Fibroblast of mammary gland (primary cell): ENCODE data around the gene MAFG.

Experiments used
- DNase-seq: peaks from one replicate; pipeline ENCODE4 v3.0.0-alpha.2; 2010; ENCODE audit warnings: low read depth
- H3K4me3 ChIP-seq: 2 replicates; pipeline ENCODE4 v1.5.1; 2011; ENCODE audit warnings: low read depth, mild to moderate bottlenecking, low read length, moderate library complexity; ENCODE audit not compliant: control insufficient read depth
- CTCF ChIP-seq: conservative IDR thresholded peaks from 2 replicates; pipeline ENCODE4 v1.5.1; 2011; ENCODE audit warnings: low read depth, low read length, inconsistent platforms; ENCODE audit not compliant: control insufficient read depth, insufficient read depth

MAFG gene

GRCh38 chr17:81967533-81968395 is 40.2 kb upstream of the MAFG start:
- no peak for TF ChIP-seq CTCF
- DNase-seq, result peak; percentile 81
- no peak overlapping the region for H3K4me3 ChIP-seq

DNA sequence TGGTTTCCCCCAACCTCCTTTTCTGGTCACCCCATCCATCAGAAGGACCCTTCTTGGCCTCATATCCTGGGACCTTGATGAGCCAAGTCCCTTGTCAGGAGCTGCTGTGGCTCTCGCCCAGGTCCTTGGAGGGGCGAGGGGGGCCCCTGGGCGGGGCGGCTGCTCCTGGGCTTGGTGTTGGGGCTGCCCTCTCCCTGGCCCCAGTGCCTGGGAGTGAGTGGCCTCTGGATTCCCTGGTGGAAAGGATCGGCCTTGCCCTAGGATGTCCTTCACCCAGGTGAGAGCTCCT is 39.7 kb upstream of the MAFG start:
- TF ChIP-seq CTCF, result no peak
- DNase-seq, result no peak
- H3K4me3 ChIP-seq, result no peak overlapping the region

DNA sequence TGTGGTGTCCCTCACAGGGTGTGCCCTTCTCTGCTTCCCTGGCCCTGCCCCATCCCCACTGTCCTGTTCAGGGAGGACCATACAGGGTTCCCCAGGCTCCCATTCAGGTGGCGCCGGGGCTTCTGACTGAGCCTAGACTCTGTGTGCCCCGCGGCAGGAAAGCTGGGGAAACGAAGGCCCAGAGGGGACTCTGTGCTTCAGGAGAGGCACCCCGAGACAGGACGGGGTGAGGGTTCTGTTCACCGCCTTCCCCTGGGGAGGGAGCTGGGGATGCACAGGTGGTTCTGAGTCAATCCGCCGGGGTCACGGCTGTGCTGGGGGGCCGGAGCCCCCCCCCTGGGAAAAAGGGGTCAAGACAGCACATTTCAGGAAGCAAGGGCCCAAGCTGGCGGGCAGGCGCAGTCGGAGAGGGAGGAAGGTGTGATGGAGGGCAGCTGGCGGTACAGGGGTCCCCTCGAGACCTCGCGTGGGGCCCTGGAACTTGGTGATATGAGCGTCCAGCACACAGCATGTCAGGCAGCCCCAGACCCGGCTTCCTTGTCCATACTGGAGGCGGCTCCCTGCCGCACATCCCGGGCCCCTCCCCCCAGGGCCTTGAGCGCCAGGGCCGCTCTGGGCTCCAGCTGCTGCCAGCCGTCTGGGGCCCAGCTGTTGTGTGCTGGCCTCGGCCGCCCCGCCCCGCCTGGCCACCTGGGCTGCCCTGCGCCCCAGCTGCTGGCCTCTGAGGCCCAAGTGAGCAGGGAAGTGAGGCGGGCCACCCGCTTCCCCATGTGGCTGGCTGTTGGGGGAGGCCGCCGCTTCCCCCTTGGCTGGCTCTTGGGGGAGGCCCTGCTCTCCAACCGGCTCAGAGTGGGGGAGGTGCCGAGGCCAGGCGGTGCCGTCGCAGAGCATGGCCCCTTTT is 39.1 kb upstream of the MAFG start:
- DNase-seq, result no peak
- no peak overlapping the region for H3K4me3 ChIP-seq

DNA sequence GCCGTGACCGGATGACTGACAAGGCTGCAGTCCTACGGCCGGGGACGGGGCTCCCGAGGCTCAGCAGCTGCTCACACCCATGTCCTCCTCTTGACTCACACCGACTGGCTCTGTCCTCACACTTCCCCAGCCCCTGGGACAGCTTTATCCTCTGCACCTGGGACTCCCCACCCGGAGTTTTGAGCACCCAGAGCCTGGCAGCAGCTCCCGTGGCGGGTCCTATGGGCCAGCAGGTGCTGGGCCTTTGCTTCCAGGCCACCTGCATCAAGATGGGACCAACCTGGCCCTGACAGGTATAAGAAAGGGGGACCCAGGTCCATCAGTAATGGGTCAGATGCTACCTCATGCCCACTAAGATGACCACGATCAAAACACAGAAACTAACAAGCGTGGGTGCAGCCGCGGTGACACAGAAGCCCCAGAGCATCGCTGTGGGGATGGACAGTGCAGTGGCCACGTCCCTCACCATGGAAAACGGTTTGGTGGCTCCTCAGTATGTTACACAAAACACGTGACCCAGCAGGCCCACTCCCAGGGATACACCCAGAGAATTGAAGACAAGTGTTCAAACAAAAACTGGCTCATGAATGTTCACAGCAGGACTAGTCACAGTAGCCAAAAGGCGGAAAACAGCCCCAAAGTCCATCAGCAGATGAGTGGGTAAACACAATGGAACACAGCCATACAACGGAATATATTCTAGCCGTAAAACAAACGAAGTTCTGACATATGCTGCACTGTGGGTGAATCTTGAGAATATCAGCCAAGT is 36.7 kb upstream of the MAFG start:
- TF ChIP-seq CTCF, result no peak
- H3K4me3 ChIP-seq, result no peak overlapping the region
- no peak for DNase-seq

More for the DNA sequence above, 39.1 kb upstream of the MAFG start:
- TF ChIP-seq CTCF, result no peak

- DNase-seq, result no peak
- TF ChIP-seq CTCF, result no peak
- no peak overlapping the region for H3K4me3 ChIP-seq
Measured at GRCh38 chr17:81962499-81963441, 35.2 kb upstream of the MAFG start.
